ENCODE measurements around the gene SPINK6. TPM values are rescaled to one million over a fixed set of nuclear protein-coding genes. Genes with fewer than 3 reads are reported as not detected.

Gene SPINK6
- total RNA-seq, 1 experiment from 2014 or later, result not detected

- no peak for TF ChIP-seq ATF3 (IDR thresholded peaks at IDR 0.05)
- TF ChIP-seq CEBPB (IDR thresholded peaks at IDR 0.05; ENCODE audit: low read depth), result no peak
- TF ChIP-seq RAD21 (IDR thresholded peaks at IDR 0.05; ENCODE audit: low read depth), result no peak
- TF ChIP-seq JUND (IDR thresholded peaks at IDR 0.05), result no peak
Observed at GRCh38 chr5:148229840-148230239, 27.0 kb downstream of the SPINK6 start (continued).

GRCh38 chr5:148230240-148230639, 27.4 kb downstream of the SPINK6 start:
- H3K27me3 ChIP-seq (ENCODE audit: insufficient read depth, low read length), result no peaks in the 10 kb centered on the region
- H3K4me1 ChIP-seq (ENCODE audit: control insufficient read depth in 1 of 2, insufficient read depth in 2 of 2, low read length in 2 of 2), result no peaks in the 10 kb centered on the region
- H4K20me1 ChIP-seq (ENCODE audit: insufficient read depth), result no peaks in the 10 kb centered on the region
- no peak overlapping the region for H3K4me3 ChIP-seq (replicated peaks in 1 of 2; ENCODE audit: low read depth in 1 of 2, low read length in 2 of 2)
- ATAC-seq, result no peak
- ChIA-PET RAD21 (ENCODE audit: low non-redundant PET in 1 of 2, low total read pairs in 2 of 2, uncharacterized antibody in 2 of 2, unreplicated experiment in 2 of 2) (no interaction called here), CTCF (no interaction called here), POLR2A (no interaction called here)
- no peaks in the 10 kb centered on the region for H3K79me2 ChIP-seq (ENCODE audit: insufficient read depth, low read length)
- BruUV-seq (replicated peaks), result no TSS peak
- no peak overlapping the region for H3K27ac ChIP-seq (ENCODE audit: low read depth, low read length)
- no peaks in the 10 kb centered on the region for H3K9me2 ChIP-seq (ENCODE audit: insufficient read depth)
- TF ChIP-seq EGR1 (IDR thresholded peaks at IDR 0.05; ENCODE audit: low read depth) (no peak), MAX (IDR thresholded peaks at IDR 0.05) (no peak), ELF1 (IDR thresholded peaks at IDR 0.05; ENCODE audit: borderline replicate concordance, low read depth) (no peak), ZFX (IDR thresholded peaks at IDR 0.05) (no peak), SIN3A (IDR thresholded peaks at IDR 0.05; ENCODE audit: low read depth) (no peak), POLR2A (IDR thresholded peaks at IDR 0.05; ENCODE audit: borderline replicate concordance, extremely low read depth, insufficient read depth, insufficient read length) (no peak), FOSL1 (IDR thresholded peaks at IDR 0.05; ENCODE audit: low read depth) (no peak), EZH2phosphoT487 (IDR thresholded peaks at IDR 0.05; ENCODE audit: borderline replicate concordance) (no peak), EZH2 (IDR thresholded peaks at IDR 0.05) (no peak), ZNF274 (IDR thresholded peaks at IDR 0.05; ENCODE audit: low read depth, low read length) (no peak)
- H3K9ac ChIP-seq (ENCODE audit: low read length), result no peak overlapping the region
- no peaks in the 10 kb centered on the region for H3K36me3 ChIP-seq (ENCODE audit: control insufficient read depth in 1 of 2, insufficient read depth in 2 of 2, low read length in 2 of 2)
- intact Hi-C loops (cut with micrococcal nuclease), result no loop called here
- no peak for DNase-seq (ENCODE audit: low read depth, low spot score)
- H3K4me2 ChIP-seq (ENCODE audit: low read length), result no peak overlapping the region
- H2AFZ ChIP-seq (ENCODE audit: low read depth, low read length, poor library complexity, severe bottlenecking), result no peak overlapping the region
- H3K9me3 ChIP-seq (ENCODE audit: control insufficient read depth in 1 of 2, insufficient read depth in 1 of 2, low read depth in 1 of 2, low read length in 2 of 2), result no peaks in the 10 kb centered on the region
